Subcutaneous adipose tissue (tissue), 4 donors: Measurements from ENCODE around the gene LRRK1. TPM values are rescaled to one million over a fixed set of nuclear protein-coding genes. Genes with fewer than 3 reads are reported as not detected.

Experiments
- total RNA-seq, 4 donors: library from RNA; depleted of rRNA; stranded (reverse); fragments of >200 nt; gene quantifications; one replicate each; pipeline ENCODE4 v1.1.0, GENCODE V29; 2016
- TF ChIP-seq, protein P1 (sequence below): fragments of 450-650 bp; IDR thresholded peaks from one replicate; pipeline ENCODE4 v1.5.1; 2016; ENCODE audit warnings: low read depth, mild to moderate bottlenecking, control low read depth, antibody characterized with exemption, moderate library complexity

The LRRK1 gene
- total RNA-seq, 4 donors from 2014 or later, result 9.6 to 21.6 (median 17.3) TPM

DNA sequence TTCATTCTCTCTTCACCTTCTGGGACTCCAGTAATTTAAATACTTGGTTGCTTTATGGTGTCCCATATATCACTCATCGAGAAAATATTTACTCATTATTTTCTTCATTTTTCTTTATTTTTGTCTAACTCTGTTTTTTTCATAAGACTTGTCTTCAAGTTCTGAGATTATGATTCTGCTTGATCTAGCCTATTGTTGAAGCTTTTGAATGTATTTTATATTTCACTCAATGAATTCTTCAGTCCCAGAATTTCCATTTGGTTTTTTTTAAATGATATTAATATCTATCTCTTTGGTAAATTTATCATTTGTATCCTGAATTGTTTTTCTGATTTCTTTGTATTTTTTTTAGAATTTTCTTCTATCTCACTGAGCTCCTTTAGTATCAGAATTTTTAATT is 117.0 kb downstream of the LRRK1 start:
- TF ChIP-seq, protein P1, sequence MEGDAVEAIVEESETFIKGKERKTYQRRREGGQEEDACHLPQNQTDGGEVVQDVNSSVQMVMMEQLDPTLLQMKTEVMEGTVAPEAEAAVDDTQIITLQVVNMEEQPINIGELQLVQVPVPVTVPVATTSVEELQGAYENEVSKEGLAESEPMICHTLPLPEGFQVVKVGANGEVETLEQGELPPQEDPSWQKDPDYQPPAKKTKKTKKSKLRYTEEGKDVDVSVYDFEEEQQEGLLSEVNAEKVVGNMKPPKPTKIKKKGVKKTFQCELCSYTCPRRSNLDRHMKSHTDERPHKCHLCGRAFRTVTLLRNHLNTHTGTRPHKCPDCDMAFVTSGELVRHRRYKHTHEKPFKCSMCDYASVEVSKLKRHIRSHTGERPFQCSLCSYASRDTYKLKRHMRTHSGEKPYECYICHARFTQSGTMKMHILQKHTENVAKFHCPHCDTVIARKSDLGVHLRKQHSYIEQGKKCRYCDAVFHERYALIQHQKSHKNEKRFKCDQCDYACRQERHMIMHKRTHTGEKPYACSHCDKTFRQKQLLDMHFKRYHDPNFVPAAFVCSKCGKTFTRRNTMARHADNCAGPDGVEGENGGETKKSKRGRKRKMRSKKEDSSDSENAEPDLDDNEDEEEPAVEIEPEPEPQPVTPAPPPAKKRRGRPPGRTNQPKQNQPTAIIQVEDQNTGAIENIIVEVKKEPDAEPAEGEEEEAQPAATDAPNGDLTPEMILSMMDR, result no peak

DNA sequence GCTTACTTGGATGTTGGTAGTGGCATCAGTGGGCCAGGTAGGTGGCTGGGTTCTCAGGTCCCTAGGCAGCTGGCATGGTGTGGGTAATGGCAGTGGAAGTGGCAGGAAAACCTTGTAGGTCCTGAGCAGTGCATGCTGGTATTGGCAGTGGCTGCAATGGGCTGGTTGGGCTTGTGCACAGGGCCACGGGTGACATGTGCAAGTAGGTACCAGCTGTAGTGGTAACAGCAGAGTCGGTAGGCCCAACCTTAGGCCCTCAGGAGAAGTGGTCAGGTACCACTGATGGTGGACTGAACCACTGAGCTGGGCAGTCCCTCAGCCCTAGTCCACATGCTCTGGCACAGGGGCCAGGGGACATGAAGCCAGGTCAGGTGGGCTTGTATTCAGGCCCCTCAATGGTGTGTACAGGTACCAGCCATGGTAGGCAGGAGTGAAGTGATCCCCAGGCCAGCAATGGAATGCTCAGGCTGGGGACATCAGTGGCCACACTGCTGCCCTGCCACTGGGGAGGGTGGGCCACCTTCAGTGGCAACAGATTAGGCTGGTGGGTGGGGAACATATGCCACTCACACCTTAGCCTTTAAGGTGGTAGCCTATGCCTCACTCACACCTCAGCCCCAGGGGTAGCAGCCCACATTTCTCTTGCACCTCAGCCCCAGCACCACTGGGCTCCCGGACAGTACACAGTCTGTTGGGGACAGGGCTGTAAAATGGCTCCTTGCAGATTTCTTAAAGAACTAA is 118.1 kb downstream of the LRRK1 start:
- TF ChIP-seq, protein P1, result no peak

DNA sequence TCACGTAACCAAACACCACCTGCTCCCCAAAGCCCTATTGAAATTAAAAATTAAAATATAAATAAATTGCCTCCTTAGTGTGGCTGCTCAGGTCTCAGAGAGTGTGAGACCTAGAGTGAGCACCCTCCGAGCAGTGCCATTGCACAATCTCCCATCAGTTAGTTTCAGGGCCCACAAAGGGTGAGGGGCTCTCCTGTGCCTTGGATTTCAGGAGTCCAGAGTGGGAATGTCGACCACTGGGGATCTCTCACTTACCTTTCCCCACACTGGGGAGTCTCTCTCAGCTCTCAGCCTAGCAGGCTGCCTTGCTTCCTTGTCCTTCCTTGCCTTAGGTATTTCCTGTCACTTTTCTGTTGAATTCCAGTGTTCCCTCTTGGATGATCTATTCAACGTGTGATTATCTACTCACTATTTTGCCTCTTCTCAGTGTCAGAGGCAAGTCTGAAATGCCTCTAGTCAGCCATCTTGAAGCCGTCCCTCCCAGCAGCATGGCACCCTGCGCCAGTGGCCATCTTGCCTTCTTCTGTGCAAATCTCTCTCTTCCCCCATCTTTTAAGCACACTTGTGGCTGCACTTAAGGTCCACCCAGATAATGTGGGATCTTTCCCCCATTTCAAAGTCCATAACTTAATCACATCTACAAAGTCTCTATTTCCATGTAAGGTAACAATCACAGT is 119.3 kb downstream of the LRRK1 start:
- TF ChIP-seq, protein P1, result no peak

DNA sequence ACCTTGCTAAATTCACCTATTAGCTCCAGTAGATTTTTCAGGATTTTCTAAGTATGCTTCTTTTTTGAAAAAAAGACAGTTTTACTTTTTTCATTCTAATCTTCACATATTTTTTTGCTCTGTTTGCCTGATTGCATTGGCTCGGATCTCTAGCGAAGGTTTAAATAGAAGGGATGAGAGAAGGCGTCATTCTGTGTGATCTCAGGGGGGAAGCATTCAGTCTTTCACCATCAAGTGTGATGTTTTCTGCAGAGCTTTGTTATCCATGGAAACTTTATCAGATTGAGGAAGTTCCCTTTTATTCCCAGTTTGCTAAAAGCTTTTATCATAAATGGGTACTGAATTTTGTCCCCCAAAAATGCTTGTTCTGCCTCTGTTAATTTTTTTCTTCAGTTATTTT is 120.3 kb downstream of the LRRK1 start:
- TF ChIP-seq, protein P1, result no peak

DNA sequence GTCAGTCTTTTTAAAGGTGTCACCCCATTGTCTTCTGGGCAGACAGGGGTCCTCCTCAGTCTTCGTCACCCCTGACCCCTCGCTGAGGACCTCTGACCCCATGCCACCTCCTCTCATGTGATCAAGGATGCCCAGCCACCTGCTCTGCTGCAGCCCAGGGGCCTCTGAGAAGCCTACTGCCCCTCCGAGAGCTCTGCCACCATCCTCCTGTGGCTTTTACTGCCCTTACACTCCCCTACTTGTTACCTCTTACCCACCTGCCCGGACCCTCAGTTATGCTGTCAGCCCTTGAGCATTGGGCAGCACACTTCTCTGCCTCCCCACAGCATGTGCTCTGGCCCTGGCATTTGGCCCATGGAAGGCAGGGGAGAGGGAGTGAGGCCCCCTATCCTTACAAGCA is 123.2 kb downstream of the LRRK1 start:
- TF ChIP-seq, protein P1, result no peak

DNA sequence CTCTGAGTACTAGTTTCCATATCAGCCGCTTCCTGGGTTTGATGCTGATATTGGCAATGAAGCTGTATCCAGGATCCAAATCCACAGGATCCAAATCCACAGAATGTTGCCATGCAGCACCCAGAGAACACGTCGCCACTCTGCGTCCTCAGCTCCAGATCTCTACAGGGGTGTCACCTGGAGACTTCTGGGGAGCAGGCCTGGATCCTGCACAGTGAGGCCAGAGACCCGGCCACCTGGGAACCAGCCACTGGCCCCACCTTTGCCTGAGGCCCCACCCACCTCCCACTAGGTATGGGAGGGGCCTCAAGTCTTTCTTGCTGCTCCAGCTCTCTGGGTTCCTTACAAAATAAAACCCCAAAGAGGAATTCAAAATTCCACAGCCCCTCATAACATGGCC is 123.9 kb downstream of the LRRK1 start:
- TF ChIP-seq, protein P1, result no peak

DNA sequence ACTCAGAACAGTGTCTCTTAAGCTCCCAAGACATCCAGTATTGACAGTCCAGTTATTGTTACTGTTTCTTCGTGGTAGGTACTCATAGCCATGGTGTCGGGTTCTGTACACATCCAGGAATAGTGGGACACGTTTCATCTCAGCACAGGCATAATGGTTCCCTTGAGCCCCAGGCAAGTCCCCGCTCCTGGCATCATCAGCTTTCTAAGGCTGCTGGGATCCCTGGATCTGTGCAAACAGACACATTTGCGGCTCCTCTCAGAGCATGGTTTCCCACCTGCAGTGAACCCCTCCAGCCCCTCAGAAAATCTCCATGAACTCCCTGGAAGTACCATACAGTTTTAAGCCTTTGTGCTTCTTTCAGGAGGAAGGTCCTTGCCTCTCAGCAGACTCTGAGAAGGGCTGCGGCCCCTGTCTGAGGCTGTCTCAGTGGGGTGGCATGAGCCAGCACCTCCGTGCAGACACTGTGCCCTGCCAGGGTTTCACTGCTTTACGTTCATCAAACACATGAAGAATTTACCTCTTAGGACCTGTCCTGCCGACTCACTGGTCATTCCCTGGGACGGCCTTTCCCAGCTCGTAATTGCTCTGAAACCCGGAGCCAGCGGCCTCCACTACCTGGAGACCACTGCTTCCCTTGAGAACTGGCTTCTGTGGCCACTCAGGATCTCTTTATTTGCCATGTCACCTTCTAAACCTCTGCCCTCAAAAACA is 124.9 kb downstream of the LRRK1 start:
- TF ChIP-seq, protein P1, result no peak
